Measurements from ENCODE around the gene SYF2.
"Not testable (repeated sequence)": the region's sequence is repeated elsewhere in the genome, so short reads cannot be mapped to it uniquely, and the experiment has no call there.

DNA sequence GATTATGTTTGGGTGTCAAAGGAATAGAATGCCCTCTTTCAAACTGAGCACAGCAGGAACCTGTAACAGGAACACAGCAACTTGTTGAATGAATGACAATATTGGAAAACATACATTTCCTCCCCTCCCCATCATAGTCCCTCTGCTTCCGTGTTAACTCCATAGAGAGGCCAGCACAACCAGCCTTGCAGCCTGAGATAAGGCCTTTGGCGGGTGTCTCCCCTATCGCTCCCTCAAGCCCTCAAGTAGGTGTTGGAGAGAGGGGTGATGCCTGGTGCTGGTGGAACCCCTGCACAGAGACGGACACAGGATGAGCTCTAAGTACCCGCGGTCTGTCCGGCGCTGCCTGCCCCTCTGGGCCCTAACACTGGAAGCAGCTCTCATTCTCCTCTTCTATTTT lies 39.9 kb upstream of the SYF2 start, which contains the start of gene RHD:
- not testable (repeated sequence) for TF ChIP-seq TAF1 (IDR thresholded peaks at IDR 0.05; ENCODE audit: borderline replicate concordance, low read depth, low read length); POLR2A (IDR thresholded peaks at IDR 0.05; ENCODE audit: low read depth, low read length)

Data from GM12892 (cell line).